GM21619 (cell line): ENCODE results near the gene GCLM.
"Not testable (repeated sequence)": the region's sequence is repeated elsewhere in the genome, so short reads cannot be mapped to it uniquely, and the experiment has no call there.

Experiments
- ATAC-seq: cut with Tn5 transposase; IDR thresholded peaks from one replicate; pipeline ENCODE4 v1.9.1; 2021; ENCODE audit not compliant: unreplicated experiment

The GCLM gene

GRCh38 chr1:93899543-93900207 lies 9.6 kb downstream of the GCLM start:
- ATAC-seq = no peak

GRCh38 chr1:93888900-93889299 lies 20.3 kb downstream of the GCLM start:
- ATAC-seq = no peak

GRCh38 chr1:93882269-93882668 lies 27.0 kb downstream of the GCLM start:
- ATAC-seq = no peak

- no peak for ATAC-seq
Observed at GRCh38 chr1:93880731-93881130, 28.5 kb downstream of the GCLM start.

GRCh38 chr1:93878889-93879586 lies 30.2 kb downstream of the GCLM start, which contains the start of gene DNTTIP2:
Gene DNTTIP2 (minus strand): TSS chr1:93879206. CDS start chr1:93879148, 58 bp downstream.
- ATAC-seq = peak; percentile 97

- peak; percentile 49 for ATAC-seq
Observed at GRCh38 chr1:93878501-93878888, 30.7 kb downstream of the GCLM start.

GRCh38 chr1:93877529-93877928 lies 31.7 kb downstream of the GCLM start:
- no peak for ATAC-seq

GRCh38 chr1:93876244-93876643 lies 33.0 kb downstream of the GCLM start:
- no peak for ATAC-seq

- no peak for ATAC-seq
Observed at GRCh38 chr1:93874025-93874651, 35.1 kb downstream of the GCLM start.

GRCh38 chr1:93871366-93871765 lies 37.9 kb downstream of the GCLM start:
- ATAC-seq = no peak

- no peak for ATAC-seq
Observed at GRCh38 chr1:93869653-93870052, 39.6 kb downstream of the GCLM start.

GRCh38 chr1:93868492-93868891 lies 40.7 kb downstream of the GCLM start:
- not testable (repeated sequence) for ATAC-seq

GRCh38 chr1:93865253-93865652 lies 44.0 kb downstream of the GCLM start:
- ATAC-seq = no peak

- no peak for ATAC-seq
Observed at GRCh38 chr1:93864175-93864574, 45.1 kb downstream of the GCLM start.

- not testable (repeated sequence) for ATAC-seq
Observed at GRCh38 chr1:93857653-93858052, 51.6 kb downstream of the GCLM start.

- not testable (repeated sequence) for ATAC-seq
Observed at GRCh38 chr1:93855983-93856382, 53.2 kb downstream of the GCLM start.

- ATAC-seq = no peak
Observed at GRCh38 chr1:93853940-93854339, 55.3 kb downstream of the GCLM start.

GRCh38 chr1:93851878-93852277 lies 57.4 kb downstream of the GCLM start:
- no peak for ATAC-seq

GRCh38 chr1:93851327-93851712 lies 57.9 kb downstream of the GCLM start:
- ATAC-seq = no peak

GRCh38 chr1:93850687-93851326 lies 58.4 kb downstream of the GCLM start:
- not testable (repeated sequence) for ATAC-seq

- no peak for ATAC-seq
Observed at GRCh38 chr1:93848350-93848883, 60.8 kb downstream of the GCLM start.
